Uterus (tissue), 2 donors: ENCODE results near the gene MRPL19.

Experiments used
- CTCF ChIP-seq, 4 experiments: fragments of 200-600 bp in 2 of 4; fragments of 450-650 bp in 2 of 4; sonication (generic) in 2 of 4; IDR thresholded peaks; one replicate each; pipeline ENCODE4 v1.5.1; 2016 to 2019; ENCODE audit warnings: antibody characterized with exemption in 4 of 4, mild to moderate bottlenecking in 2 of 4, moderate library complexity in 1 of 4
- POLR2A ChIP-seq, 2 donors: fragments of 450-650 bp; IDR thresholded peaks; one replicate each; pipeline ENCODE4 v1.6.1; 2016; ENCODE audit warnings: antibody characterized with exemption in 2 of 2, mild to moderate bottlenecking in 1 of 2, moderate library complexity in 1 of 2

DNA sequence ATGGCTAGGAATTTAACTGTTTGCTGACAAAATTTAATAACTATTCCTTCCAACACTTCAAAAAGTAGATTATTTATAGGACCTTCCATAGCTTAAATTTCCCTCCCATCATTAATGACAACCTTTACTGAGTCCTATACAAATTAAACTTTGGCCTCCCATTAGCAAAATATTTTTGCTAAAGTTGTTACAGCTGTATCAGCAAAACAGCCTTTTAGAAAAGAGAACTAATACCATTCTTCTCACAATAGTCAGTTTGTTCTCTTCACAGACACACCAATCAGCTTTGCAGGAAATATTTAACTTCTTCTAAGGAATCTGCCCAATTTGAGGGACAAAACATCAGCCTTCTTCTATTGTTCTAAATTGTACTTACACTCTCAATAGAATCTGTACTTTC lies 76.1 kb downstream of the MRPL19 start:
- TF ChIP-seq POLR2A (IDR thresholded peaks at IDR 0.05) (no peak), CTCF (IDR thresholded peaks at IDR 0.05) (no peak)
